NCI-H524 treated with DMSO at 0.1 percent for 48 hours (cell line): ENCODE measurements around the gene ARHGEF7.
"Not testable (repeated sequence)": the region's sequence is repeated elsewhere in the genome, so short reads cannot be mapped to it uniquely, and the experiment has no call there.

Experiments
- DNase-seq: peaks from one replicate; lab custom pipeline; 2025; lab: John Stamatoyannopoulos, UW

The ARHGEF7 gene, protein sequence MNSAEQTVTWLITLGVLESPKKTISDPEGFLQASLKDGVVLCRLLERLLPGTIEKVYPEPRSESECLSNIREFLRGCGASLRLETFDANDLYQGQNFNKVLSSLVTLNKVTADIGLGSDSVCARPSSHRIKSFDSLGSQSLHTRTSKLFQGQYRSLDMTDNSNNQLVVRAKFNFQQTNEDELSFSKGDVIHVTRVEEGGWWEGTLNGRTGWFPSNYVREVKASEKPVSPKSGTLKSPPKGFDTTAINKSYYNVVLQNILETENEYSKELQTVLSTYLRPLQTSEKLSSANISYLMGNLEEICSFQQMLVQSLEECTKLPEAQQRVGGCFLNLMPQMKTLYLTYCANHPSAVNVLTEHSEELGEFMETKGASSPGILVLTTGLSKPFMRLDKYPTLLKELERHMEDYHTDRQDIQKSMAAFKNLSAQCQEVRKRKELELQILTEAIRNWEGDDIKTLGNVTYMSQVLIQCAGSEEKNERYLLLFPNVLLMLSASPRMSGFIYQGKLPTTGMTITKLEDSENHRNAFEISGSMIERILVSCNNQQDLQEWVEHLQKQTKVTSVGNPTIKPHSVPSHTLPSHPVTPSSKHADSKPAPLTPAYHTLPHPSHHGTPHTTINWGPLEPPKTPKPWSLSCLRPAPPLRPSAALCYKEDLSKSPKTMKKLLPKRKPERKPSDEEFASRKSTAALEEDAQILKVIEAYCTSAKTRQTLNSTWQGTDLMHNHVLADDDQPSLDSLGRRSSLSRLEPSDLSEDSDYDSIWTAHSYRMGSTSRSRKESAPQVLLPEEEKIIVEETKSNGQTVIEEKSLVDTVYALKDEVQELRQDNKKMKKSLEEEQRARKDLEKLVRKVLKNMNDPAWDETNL

DNA sequence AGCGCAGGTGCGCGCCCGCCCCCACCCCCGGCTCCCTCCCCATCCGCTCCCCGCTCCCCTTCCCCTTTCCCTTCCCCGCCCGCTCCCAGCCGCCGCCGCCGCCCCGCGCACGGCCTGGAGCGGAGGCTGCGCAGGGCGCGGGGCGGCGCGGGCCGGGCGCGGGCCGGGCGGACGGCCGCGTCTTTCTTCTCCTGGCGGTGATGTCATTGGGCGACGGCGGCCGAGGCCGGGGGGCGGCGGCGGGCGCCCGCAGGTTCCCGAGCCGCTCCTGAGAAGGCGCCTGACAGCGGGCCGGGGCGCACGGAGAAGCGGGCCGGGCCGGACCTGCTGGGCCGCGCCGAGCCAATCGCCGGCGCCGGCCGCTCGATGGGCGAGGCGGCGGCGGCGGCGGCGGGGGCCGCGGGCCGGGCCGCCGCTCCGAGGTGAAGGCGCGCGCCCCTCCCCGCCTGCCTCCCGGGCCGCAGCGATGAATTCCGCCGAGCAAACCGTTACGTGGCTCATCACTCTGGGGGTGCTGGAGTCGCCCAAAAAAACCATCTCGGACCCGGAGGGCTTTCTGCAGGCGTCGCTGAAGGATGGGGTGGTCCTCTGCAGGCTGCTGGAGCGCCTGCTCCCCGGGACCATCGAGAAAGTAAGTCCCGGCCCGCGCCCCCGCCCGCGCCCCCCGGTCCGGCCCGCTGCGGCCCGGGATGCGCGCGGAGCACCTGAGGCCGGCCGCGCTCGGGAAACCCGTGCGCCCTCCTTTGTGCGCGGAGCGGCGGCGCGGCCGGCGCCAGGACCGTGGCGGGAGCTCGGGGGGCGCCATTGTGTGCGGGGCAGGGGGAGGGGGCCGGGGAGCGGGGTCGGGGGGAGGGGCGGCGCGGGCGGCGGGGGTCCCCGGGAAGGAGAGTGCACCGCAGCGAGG, at the start of gene ARHGEF7:
Gene ARHGEF7, plus strand, starts transcription at position 250 of the 904 bp plus-strand sequence. Its CDS starts 217 bp downstream, at position 467.
- DNase-seq = no peak

DNA sequence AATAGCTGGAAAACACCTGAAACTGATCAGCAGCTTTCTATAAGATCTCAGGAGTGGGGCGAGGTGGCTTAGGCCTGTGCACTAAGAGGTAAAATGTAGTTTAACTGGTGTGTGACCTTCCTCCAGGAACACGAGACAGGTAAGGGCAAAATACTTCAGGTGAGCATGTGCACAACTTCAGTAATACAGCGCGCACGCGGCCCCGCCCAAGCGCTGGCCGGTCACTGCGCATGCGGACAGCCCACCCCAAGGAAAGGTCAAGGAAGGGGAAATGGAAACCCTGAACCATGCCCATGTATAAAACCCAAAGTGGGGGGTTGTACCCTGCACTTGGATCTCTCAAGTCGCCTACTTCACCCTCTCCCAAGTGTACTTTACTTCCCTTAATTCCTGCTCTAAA, 49.4 kb upstream of the ARHGEF7 start:
- no peak for DNase-seq

DNA sequence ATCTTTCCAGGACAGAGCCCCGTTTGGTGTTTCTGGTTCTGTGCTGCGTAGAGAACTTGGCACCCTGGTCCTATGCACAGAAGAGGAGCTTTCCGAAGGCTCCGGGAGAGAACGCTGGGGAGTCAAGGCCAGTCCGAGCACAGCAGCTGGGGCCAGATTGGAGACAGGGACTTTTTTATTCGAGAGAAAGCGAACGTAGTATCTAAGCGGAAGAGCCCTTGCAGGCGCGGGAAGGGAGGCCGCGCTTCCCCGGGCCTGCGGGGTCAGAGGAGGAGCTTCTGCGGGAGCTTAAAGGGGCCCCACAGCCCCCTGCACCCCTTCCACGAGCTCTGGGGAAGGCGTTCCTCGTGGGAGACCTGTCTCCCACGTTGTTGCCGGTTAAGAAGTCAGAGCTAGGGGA, 48.6 kb upstream of the ARHGEF7 start:
- DNase-seq = no peak

DNA sequence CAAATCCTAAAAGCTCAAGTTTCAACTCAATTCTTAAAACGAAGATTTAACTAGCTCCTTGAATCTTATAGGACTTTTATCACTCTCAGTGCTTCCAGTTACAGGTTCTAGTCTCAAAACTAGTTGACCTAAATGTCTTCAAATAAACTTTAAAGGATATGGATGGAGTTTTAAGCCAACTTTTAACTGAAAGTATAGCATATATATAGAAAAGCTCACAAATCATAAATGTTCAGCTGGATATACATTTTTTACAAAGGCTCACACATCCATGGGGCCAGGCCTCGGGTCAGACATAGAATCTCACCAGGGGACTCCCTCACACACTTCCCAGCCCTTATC, 47.1 kb upstream of the ARHGEF7 start:
- no peak for DNase-seq

DNA sequence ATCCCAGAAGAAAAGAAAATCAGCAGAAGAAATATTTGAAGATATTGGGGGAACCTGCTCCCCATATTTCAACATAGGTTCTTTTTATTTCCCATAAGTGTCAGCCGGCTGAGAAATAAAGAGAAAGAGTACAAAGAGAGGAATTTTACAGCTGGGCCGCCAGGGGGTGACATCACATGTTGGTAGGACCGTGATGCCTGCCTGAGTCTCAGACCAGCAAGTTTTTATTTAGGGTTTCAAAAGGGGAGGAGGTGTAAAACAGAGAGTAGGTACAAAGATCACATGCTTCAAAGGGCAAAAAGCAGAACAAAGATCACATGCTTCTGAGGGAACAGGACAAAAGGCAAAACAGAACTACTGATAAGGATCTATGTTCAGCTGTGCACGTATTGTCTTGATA, 44.0 kb upstream of the ARHGEF7 start:
- DNase-seq = not testable (repeated sequence)

DNA sequence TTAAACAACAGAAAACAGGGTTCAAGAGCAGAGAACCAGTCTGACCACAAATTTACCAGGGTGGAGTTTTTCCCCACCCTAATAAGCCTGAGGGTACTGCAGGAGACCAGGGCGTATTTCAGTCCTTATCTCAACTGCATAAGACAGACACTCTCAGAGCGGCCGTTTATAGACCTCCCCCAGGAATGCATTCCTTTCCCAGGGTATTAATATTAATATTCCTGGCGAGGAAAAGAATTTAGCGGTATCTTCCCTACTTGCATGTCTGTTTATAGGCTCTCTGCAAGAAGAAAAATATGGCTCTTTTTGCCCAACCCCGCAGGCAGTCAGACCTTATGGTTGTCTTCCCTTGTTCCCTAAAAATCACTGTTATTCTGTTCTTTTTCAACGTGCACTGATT, 43.6 kb upstream of the ARHGEF7 start:
- not testable (repeated sequence) for DNase-seq

DNA sequence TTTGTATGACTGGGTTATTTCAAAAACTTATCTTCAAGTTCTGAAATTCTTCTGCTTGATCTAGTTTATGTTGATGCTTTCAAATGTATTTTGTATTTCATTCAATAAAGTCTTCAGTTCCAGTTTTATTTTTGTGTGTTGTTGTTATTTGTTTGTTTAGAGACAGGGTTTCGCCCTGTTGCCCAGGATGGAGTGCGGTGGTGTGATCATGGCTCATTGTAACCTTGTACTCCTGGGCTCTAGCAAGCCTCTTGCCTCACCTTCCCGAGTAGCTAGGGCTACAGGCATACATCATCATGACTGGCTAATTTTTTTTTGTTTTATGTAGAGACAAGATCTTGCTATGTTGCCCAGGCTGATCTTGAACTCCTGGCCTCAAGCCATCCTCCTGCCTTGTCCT, 40.3 kb upstream of the ARHGEF7 start:
- no peak for DNase-seq

DNA sequence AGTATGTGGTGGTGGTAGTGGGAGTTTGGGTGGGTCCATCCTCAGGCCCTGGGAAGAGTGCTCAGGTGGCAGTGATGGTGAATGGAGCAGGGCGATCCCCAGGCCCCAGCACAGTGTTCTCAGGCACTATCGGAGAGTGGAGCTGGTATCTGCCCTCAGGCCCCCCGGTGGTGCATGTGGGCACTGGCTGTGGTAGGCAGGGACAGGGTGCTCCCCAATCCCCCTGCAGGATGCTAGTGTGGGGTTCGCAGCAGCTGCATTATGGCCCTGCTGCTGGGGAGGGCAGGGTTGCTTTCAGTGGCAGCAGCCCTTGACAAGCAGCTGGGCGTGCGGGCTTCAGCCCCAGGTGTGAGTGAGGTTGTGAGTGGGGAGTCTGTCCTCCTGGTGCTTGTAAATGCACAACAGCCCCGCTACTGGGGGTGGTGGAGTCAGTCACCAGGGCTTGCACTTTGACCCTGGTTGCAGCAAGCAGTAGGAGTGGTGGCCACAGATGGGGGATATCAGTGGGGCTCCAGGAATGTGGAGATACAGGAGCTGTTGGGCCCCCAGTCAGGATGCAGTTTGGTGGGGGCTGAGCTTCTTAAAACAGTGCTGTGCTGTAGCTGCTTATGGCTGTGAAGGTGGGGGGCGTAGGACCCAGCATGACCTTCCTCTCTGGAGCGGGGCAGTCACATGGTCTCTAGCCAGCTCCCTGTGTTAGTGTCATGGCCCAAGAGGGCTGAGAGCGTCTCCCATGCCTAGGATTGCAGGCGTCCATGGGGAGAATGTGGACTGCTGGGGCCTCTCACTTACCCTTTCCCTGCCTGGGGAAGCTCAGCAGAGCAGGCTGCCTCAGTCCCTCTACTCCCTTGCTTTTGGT, 38.7 kb upstream of the ARHGEF7 start:
- no peak for DNase-seq

DNA sequence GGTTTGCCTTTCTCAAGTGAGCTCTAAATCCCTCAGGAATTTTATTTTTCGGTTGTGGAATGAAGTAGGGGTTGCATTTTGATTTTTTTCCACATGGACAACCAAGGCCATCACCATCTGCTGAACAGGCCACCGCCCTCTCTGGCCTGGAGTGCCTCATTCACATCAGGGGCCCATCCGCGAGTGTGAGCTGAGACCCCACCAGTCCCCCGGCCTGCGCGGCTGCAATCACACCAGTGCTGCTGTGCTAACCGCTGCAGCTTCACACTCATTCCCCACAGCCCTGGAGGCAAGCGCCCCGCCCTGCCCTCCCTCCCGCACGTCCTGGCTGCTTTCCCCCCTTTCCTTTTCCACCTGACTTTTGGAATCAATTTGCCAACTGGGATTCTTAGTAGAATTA, 35.7 kb upstream of the ARHGEF7 start:
- DNase-seq = no peak

DNA sequence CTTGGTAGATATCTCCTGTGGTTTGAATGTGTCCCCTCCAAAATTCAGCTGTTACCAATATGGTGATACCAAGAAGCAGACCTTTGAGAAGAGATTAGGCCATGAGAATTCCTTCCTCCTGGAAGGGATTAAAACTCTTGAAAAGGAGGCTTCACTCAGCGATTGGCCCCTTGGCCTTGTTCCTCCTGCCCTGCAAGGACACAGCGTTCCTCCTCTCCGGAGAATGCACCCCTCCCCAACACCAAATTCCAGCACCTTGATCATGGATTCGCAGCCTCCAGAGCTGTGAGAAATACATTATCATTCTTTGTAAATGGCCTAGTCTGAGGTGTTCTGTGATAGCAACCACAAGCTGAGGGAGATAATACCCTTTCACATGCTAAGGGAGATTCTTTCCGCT, 34.5 kb upstream of the ARHGEF7 start:
- no peak for DNase-seq

DNA sequence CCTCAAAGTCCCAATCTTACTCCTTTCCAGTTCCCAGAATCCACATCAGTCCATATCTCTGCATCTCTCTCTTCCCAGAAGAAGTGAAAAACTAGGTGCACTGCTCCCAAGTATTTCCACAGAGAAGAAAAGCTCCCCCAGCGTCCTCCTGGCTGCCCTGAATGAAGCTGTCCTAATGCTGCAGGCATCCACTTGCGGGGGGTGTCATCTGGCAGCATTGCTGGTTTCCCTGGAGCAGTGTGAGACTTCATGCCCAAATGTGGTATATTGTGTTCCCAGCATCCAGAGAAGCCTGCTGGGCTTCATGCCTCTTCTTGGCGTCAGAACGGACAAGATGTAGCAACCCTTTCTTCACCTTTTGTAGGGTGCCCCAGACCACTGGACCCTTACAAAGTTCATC, 32.9 kb upstream of the ARHGEF7 start:
- no peak for DNase-seq

DNA sequence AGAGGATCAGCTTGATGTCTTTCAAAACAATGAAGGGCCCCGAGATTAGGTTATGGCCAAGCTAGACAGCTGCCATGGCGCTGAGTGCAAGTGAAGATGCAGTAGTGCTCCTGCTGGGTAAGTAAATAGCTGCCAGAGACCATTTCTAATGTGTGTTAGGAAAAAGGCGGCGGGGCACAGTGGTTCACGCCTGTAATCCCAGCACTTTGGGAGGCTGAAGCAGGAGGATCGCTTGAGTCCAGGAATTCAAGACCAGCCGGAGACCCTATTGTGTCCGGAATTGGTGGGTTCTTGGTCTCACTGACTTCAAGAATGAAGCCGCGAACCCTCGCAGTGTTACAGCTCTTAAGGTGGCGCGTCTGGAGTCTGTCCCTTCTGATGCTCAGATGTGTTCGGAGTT, 32.3 kb upstream of the ARHGEF7 start:
- not testable (repeated sequence) for DNase-seq

DNA sequence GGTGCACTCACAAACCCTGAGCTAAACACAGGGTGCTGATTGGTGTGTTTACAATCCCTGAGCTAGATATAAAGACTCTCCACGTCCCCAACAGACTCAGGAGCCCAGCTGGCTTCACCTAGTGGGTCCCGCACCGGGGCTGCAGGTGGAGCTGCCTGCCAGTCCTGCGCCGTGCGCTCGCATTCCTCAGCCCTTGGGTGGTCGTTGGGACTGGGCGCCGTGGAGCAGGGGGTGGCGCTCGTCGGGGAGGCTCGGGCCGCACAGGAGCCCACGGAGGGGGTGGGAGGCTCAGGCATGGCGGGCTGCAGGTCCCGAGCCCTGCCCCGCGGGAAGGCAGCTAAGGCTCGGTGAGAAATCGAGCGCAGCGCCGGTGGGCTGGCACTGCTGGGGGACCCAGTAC, 31.4 kb upstream of the ARHGEF7 start:
- DNase-seq = not testable (repeated sequence)

DNA sequence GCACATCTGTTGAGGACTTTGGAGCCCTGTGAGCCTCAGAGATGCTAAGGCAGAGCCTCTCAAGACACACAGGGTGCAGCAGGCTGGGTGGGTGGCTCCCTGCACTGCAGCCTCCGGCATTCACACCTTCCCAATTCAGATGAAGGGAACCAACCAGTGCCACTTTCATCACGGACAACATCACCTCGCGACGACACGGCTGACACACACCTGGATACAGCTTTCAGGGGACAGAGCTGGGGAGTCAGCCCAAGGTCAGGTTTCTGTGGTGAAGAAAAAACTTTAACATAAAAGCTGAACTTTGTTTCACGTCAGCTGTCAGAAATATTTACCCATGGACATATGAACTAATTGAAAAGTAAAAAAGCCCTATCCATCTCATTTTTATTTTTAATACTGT, 24.9 kb upstream of the ARHGEF7 start:
- DNase-seq = no peak

DNA sequence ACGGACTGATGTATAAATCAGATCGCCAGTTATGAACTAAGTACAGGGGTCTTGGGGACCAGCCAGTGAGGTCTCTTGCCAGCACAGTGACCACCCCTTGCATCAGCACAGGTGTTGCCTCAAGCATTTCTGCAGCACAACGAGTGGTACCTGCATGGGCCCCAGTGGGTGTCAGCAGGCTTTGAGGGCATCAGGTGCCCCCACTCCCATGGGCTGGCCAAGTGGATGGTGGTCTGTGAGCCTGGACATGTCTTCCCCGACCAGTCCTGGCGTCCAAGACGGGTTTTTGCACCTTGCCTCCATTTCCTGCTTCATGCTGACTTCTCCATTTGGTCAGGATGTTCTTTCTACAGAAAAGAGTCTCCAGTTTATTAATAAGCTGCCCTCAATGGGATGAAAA, 22.4 kb upstream of the ARHGEF7 start:
- DNase-seq = no peak

DNA sequence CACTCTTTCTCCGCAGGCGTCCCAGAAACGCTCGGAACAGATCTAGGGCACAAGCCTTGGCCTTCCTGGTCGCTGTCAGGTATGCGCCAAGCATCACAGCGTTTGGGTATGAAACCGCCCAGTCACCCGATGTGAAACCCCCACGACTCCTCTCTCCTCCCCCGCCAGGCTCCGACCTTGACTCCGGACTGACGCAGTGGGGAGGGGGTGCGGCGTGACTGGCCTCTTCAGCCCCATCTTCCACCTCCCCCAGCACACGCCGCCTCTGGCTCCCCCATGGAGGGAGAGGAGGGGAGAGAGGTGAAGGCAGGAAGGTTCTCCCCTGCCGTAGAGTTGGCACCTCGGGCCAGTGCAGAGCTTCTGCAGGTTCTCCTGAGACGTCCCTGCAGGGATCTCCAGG, 22.0 kb upstream of the ARHGEF7 start:
- DNase-seq = no peak

DNA sequence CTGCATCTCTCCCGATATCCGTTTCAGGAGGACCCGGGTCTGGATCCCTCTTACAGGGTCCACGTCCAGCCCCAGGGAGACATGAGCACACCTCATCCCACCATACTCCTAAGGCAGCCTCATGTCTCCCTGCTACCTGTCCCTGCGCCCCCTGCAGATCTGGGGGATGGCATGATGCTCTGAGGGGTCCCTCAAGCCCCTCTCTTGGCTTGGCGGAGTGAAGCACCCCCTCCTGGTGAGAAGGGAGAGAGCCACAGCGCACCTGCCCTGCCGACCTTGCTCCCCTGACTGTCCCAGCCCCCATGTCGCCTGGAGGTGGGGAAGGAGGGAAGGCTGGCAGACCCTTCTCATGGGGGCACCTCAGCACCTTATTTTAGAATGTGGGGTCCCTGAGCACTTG, 21.5 kb upstream of the ARHGEF7 start:
- no peak for DNase-seq

DNA sequence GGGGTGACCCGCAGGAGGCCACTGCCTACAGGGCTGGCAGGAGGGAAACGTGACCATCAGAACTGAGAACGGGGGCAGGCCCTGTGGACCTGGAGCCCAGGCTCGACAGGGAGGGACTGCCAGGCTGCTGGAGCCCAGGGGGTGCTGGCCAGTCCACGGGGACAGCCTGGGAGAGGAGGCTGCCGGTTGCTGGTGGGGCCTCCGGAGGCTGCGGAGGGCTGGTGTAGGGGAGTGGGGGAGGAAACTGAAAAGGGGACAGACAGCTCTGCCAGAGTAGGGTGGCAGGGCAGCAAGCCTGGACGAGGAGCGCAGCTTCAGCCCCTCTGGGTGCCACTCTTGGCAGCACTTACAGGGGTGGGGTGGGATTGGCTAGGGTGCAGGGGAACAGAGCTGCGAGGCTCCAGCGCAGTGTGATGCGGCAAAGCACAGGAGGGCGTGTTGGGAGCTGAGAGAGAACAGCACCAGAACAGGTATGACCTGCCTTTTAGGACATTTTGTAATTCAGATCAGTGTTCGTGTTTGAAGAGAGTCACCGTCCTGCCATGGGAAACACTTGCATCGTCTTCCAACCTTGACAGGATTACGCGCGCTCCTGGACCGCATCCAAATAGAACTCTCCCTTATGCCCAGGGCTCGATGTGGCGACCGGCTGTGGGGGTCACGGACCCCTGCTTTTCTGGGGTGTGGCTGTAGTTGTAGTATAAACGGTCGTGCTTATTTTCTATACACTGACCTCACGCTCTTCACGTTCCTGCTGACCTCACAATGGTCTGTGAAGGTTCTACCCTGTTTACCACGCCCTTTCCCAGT, 19.9 kb upstream of the ARHGEF7 start:
- DNase-seq = no peak

DNA sequence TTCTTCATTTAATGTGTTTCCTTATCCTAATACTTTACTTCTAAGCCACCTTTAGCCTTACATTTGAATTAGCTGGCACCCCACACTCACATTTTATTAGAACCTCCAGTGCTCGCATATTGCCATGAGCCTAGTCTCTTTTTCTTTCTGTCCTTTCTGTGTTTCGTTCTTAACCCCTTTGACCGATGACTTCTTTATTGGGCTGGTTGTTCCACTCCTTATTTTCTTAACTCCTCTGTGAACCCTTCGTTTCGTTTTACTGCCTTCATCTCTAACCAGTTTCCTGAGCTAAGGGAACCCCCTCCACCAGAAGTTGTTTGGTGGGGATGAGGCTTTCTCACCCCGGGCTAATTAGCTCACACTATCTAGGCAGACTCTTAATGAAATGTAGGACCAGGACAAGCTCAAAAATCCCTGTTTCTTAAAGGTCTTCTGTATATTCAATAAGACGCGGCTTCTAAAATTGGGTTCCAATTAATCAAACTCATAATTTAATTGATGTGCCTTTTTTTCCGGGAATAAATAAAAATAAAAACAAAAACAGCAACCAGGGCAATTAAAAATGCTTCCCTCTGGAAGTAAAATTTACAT, 19.1 kb upstream of the ARHGEF7 start:
- DNase-seq = no peak

DNA sequence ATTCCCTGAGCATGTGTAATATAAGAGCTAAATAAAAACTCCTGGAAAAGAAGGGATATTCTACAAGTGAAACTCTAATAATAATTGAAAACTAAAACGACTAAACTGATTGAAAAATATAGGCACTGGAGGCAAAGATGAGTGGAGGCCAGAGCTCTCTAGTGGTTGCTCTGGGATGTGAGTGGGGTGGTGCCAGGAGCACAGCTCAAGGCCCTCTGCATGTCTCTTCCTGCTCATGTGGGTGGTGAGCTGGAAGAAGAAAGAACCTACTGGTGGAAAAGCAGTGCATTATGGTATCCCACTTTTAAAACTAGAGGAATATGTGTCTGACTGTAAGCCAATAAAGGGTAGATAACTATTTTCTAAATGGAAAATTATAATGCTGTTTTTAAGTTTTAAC, 15.8 kb upstream of the ARHGEF7 start:
- DNase-seq = no peak
